GM12872 (cell line): Measurements from ENCODE around the gene CAMKK1.

Experiments
- TF ChIP-seq, protein P1 (sequence below): IDR thresholded peaks from 3 replicates; pipeline ENCODE4 v1.5.1; 2011; ENCODE audit warnings: low read depth, mild to moderate bottlenecking, low read length, moderate library complexity; ENCODE audit not compliant: insufficient read depth

CAMKK1 gene

DNA sequence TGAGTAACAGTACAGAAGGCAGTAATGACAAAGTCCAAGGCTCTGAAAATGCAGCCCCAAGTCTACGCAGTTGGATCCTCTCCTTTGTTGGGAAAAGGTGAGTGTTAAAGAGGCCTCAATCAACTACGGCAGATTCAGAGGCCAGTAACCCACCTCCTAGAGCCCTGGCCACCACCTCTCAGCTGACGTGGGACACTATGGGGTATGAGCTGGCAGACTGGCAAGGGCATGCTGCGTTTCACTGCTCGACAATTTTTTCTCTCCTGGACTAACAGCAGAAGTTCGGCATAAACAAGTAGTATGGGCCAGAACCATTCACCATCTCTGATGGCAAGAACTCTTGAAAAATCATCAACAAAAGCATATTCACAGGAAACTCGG is 64.0 kb downstream of the CAMKK1 start:
- TF ChIP-seq, protein P1, sequence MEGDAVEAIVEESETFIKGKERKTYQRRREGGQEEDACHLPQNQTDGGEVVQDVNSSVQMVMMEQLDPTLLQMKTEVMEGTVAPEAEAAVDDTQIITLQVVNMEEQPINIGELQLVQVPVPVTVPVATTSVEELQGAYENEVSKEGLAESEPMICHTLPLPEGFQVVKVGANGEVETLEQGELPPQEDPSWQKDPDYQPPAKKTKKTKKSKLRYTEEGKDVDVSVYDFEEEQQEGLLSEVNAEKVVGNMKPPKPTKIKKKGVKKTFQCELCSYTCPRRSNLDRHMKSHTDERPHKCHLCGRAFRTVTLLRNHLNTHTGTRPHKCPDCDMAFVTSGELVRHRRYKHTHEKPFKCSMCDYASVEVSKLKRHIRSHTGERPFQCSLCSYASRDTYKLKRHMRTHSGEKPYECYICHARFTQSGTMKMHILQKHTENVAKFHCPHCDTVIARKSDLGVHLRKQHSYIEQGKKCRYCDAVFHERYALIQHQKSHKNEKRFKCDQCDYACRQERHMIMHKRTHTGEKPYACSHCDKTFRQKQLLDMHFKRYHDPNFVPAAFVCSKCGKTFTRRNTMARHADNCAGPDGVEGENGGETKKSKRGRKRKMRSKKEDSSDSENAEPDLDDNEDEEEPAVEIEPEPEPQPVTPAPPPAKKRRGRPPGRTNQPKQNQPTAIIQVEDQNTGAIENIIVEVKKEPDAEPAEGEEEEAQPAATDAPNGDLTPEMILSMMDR, result no peak

DNA sequence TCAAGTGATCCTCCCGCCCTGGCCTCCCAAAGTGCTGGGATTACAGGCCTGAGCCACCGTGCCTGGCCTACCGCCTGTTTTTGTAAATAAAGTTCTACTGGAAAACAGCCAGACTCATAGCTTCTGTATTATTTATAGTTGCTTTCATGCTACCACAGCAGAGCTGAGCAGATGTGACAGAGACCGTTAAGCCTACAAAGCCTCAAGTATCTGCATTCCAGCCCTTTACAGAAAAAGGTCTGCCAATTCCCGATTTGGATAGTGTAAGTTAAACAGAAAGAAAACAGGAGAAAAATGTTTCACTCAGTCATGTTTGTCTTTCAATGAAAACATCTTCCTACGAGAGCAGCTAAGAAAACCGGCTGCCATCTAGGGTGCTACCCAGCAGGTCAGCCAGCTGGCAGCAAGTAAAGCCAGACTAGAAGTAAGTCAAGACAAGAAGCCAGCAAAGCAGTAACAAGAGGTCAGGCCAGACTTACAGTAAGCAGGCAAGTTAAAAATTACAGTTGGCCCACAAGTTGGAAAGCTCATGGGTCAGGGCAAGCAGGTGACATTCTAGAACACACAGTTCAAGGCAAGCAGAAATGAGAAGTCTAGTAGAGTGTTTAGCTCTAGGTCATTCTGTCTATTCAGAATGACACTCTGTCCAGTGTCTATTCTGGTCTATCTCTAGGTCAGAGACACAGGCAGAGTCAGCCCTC is 64.6 kb downstream of the CAMKK1 start:
- TF ChIP-seq, protein P1, result no peak

DNA sequence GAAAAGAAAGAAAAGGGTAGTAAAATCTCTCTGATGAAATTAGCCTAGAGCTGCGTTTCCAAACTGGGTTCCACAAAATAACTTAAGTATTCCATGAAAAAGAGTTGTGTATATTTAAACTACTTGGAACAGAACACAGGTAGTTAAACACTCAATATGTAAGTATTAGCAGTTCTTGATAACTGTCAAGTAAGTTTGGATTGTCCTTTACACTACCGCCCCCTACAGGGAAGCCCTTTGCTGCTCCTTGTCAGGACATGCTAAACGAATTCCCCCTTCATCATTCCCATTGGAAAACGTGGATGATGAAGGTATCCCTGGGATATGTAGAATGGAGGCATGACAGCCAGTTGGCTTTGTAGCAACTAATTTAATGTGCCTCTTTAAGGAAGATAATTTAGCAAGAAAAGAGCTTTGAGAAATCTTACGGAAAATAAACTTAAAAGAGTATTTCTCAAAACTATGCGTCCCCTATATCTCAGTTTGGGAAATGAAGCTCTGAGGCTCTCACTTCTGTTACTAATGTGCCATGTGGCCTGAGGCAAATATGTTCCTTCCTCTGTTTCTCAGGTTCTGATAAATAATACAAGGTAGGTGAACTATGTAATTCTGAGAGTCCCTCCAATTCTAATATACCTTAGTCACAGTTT is 65.6 kb downstream of the CAMKK1 start:
- TF ChIP-seq, protein P1, result peak; percentile 88

DNA sequence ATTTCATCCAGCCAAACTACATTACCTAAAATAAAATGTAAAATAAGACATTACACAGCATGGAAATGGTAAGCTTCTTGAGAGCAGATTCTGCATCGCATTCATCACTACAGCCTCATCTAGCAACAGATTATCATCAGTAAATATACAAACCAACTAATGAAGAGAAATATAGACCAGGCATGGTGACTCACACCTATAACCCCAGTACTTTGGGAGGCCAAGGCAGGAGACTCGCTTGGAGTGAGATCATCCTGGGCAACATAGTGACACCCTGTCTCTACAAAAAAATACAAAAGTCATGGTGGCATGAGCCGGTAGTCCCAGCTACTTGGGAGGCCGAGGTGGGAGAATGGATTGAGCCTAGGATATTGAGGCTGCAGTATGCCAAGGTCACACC is 66.7 kb downstream of the CAMKK1 start:
- TF ChIP-seq, protein P1, result no peak

DNA sequence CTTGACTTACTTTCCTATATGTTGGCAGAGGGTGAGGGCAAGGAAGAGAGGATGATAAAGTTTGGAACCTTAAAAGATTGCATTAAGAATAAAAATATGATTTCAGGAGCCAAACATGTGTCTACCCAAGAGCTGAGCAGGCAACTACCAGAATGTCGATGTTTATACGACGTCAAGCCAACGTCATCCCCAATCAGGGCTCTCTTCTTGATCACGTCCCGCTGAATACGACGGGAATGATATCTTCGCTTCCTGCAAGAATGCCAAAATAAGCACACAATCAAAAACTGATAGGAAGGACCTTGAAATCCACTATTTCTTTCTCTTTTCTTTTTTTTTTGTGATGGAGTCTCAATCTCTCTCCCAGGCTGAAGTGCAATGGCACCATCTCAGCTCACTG is 71.8 kb downstream of the CAMKK1 start:
- TF ChIP-seq, protein P1, result no peak

DNA sequence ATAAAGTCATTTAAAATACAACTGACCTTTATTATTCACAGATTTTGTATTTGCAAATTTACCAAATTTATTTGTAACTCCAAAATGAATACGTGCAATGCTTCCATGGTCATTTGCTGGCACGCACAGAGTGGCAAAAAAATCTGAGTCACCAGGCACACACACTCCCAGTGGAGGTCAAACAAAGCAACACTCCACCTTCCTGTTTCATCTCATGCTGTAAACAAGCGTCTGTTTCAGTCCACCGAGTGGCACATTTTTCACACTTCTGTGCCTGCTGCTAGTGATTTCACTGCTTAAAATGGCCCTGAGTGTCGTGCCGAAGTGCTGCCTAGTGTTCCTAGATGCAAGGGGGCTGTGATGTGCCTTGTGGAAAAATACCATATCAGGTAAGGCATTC is 74.1 kb downstream of the CAMKK1 start:
- TF ChIP-seq, protein P1, result no peak

DNA sequence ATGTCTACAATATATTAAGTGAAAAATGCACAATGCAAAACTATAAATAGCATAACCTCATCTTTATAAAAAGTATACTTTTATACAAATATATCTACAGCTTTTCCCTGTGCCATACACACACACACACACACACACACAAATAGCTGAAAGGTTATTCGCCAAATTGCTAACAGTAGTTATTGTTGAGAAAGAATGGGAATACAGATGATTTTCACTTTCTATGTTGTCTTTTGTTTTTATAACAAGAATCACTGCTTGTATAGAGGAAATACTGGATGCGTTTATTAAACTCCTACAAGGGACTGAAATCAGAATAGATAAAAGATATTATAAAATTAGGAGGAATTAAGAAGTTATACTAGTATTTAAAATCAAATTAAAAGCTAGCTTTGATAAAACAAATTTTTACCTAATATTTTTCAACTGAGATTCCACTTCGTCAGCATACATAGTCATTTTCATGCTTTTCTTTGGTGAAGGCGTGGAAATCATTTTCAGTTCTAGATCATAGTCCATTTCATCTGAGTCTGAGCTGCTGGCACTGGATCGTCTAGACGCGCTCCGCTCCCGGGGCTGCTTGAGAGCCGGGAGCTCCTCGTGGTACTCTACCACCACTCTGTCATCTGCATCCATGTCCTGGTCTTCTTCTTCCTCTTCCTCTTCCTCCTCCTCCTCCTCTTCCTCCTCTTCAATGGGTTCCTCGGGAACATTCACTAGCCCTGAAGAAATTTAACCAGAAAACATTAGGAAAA is 74.8 kb downstream of the CAMKK1 start:
- TF ChIP-seq, protein P1, result no peak
